ENCODE data around the gene C1orf21. TPM values are rescaled to one million over a fixed set of nuclear protein-coding genes. Genes with fewer than 3 reads are reported as not detected.

C1orf21 gene
- total RNA-seq, 4 donors from 2014 or later, result 30.6 to 61.7 (median 43.0) TPM

DNA sequence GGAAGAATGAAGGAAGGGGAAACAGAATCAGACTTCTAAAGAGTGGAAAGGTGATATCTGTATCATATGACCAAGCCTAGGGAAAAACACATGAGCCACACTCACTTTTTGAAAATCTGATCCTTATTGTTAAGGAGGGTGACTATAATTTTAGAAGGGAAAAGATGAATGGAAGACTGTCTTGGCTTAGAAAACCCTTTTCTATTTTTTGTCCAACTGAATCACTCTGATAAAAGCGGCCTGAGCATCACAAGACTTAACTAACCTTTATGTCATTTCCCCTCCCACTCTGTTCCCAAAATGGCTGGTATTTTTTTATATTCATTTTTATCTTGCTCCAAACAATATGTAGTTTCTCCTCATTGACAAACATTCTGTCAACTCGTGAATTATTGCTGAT is 169.8 kb downstream of the C1orf21 start:
- TF ChIP-seq EP300 (IDR thresholded peaks at IDR 0.05), result no peak
- TF ChIP-seq, protein P1, sequence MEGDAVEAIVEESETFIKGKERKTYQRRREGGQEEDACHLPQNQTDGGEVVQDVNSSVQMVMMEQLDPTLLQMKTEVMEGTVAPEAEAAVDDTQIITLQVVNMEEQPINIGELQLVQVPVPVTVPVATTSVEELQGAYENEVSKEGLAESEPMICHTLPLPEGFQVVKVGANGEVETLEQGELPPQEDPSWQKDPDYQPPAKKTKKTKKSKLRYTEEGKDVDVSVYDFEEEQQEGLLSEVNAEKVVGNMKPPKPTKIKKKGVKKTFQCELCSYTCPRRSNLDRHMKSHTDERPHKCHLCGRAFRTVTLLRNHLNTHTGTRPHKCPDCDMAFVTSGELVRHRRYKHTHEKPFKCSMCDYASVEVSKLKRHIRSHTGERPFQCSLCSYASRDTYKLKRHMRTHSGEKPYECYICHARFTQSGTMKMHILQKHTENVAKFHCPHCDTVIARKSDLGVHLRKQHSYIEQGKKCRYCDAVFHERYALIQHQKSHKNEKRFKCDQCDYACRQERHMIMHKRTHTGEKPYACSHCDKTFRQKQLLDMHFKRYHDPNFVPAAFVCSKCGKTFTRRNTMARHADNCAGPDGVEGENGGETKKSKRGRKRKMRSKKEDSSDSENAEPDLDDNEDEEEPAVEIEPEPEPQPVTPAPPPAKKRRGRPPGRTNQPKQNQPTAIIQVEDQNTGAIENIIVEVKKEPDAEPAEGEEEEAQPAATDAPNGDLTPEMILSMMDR (IDR thresholded peaks at IDR 0.05), result no peak
- no peak for TF ChIP-seq POLR2A (IDR thresholded peaks at IDR 0.05)
- H3K36me3 ChIP-seq, result no peaks in the 10 kb centered on the region
- peak overlapping the region; percentile 8 to 64 (median 42) for H3K27ac ChIP-seq
- WGBS, 2 donors, result 66 to 76% methylated on average over 2 of the region's 2 CpGs
- H3K27me3 ChIP-seq, result no peaks in the 10 kb centered on the region
- H3K4me3 ChIP-seq, result no peak overlapping the region
- peaks cover 0 to 24% (median 5%) of the 10 kb centered on the region in 4 donors for H3K4me1 ChIP-seq
- H3K9me3 ChIP-seq, result no peaks in the 10 kb centered on the region
- DNase-seq (ENCODE audit: low spot score in 2 of 2), result no peak

DNA sequence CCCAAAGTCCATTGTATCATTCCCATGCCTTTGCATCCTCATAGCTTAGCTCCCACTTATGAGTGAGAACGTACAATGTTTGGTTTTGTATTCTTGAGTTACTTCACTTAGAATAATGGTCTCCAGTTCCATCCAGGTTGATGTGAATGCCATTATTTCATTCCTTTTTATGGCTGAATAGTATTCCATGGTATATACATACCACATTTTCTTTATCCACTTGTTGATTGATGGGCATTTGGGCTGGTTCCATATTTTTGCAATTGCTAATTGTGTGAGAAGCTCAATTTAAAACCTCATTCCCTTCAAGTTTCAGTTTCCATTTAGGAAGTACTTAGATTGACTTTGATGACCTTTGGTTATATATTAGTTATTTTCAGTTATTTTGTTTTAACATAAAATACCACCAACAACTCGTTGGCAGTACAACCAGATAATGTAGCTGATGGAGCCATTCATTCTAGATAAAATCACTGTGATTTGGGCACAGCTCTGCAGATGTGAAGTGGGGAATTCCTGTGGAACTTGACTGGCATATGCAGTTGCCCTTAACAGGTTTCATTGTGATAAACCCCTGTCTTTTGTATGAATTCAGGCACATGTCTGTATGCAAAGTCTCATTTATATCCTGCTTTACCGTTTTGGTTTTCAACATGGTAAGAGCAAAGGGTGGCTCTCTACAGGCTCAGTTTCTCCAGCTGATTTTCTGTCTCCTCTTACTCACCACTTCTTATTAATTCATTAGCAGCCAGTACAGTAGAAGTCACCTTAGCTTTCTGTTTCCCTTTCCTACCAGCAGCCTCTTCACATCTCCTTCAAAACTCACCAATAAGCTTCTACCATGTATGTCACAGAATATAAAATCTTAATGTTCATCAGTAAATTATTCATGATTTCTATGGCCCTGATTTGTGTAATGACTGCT is 170.9 kb downstream of the C1orf21 start:
- H3K27me3 ChIP-seq, result no peaks in the 10 kb centered on the region
- TF ChIP-seq, protein P1 (IDR thresholded peaks at IDR 0.05), result no peak
- no peak for TF ChIP-seq POLR2A (IDR thresholded peaks at IDR 0.05)
- TF ChIP-seq EP300 (IDR thresholded peaks at IDR 0.05), result no peak
- H3K36me3 ChIP-seq, result no peaks in the 10 kb centered on the region
- WGBS, 2 donors, result 81 to 84% methylated on average over 3 of the region's 3 CpGs
- no peak for DNase-seq (ENCODE audit: low spot score in 2 of 2)
- H3K4me1 ChIP-seq, result peaks cover 0 to 34% (median 12%) of the 10 kb centered on the region in 4 donors
- no peaks in the 10 kb centered on the region for H3K9me3 ChIP-seq
- no peak overlapping the region for H3K27ac ChIP-seq
- H3K4me3 ChIP-seq, result no peak overlapping the region

DNA sequence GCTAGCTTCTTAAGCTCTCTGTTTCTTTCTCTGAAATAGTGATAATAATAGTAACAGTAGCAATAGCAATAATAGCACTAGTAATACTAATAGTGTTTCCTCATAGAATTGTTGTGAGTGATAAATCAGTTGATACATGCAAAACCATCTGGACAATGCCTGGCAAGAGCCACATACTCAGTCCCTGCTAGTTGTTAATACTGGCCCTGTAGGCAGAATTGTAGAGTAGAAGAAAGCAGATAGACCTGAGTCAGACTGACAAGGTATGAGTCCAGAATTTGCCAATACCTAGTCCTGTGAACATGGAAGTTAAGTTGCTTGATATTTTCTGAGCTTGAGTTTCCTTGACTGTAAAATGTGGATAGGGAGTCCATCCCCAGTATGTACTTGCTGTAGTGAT is 171.9 kb downstream of the C1orf21 start:
- Histone ChIP-seq H3K27me3 (no peaks in the 10 kb centered on the region), H3K4me1 (peaks cover 0 to 44% (median 17%) of the 10 kb centered on the region in 4 donors), H3K27ac (no peak overlapping the region), H3K4me3 (no peak overlapping the region), H3K36me3 (no peaks in the 10 kb centered on the region), H3K9me3 (no peaks in the 10 kb centered on the region)
- no peak for TF ChIP-seq EP300 (IDR thresholded peaks at IDR 0.05)
- no peak for TF ChIP-seq POLR2A (IDR thresholded peaks at IDR 0.05)
- TF ChIP-seq, protein P1 (IDR thresholded peaks at IDR 0.05), result no peak
- no peak for DNase-seq (ENCODE audit: low spot score in 2 of 2)

DNA sequence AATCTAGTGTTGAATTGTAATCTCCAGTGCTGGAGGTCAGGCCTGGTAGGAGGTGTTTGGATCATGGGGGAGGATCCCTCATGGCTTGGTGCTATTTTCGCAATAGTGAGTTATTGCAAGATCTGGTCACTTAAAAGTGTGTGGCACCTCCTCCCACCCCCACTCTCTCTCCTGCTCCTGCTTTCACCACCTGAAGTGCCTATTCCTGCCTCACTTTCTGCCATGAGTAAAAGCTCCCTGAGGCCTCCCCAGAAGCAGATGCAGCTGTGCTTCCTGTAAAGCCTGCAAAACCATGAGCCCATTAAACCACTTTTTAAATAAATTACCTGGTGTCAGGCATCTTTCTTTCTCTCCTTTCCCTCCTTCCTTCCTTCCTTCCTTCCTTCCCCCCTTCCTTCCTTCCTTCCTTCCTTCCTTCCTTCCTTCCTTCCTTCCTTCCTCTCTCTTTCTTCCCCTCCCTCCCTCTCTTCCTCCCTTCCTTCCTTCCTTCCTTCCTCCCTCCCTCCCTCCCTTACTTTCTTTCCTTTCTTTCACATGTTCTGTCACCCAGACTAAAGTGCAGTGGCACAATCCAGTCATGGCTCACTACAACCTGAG is 172.4 kb downstream of the C1orf21 start:
- Histone ChIP-seq H3K36me3 (no peaks in the 10 kb centered on the region), H3K4me1 (peaks cover 0 to 47% (median 17%) of the 10 kb centered on the region in 4 donors), H3K27me3 (no peaks in the 10 kb centered on the region), H3K9me3 (no peaks in the 10 kb centered on the region), H3K4me3 (no peak overlapping the region), H3K27ac (no peak overlapping the region)
- WGBS, 2 donors, result 92 to 100% methylated on average over 1 of the region's 1 CpG
- no peak for DNase-seq (ENCODE audit: low spot score in 2 of 2)
- TF ChIP-seq, protein P1 (IDR thresholded peaks at IDR 0.05), result no peak
- TF ChIP-seq EP300 (IDR thresholded peaks at IDR 0.05) (no peak), POLR2A (IDR thresholded peaks at IDR 0.05) (no peak)

DNA sequence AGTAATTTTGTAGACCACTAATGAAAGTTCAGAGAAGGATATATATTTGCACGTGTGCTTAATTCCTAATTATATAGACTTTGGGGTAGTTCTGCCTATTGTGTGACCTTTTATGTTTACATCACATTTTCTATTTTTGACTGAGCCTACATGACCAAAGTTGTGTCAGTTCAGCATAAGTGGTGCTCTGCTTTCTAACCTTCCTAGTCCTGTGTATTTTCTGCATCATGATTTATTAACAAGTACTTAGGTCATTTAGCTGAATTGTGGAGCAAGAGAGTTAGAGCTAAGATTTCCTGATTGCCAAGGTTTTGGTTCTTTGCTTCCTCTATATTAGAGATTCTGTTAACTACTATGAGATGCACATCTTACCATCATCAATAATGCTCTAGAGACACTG is 176.0 kb downstream of the C1orf21 start:
- peaks cover 0 to 30% (median 17%) of the 10 kb centered on the region in 4 donors for H3K4me1 ChIP-seq
- peak overlapping the region in 3 of 4 donors; percentile 2 to 71 (median 45) for H3K27ac ChIP-seq
- 55 to 68% methylated on average over 1 of the region's 1 CpG for WGBS, 2 donors
- H3K36me3 ChIP-seq, result no peaks in the 10 kb centered on the region
- no peaks in the 10 kb centered on the region for H3K27me3 ChIP-seq
- no peak overlapping the region for H3K4me3 ChIP-seq
- no peak for TF ChIP-seq EP300 (IDR thresholded peaks at IDR 0.05)
- TF ChIP-seq POLR2A (IDR thresholded peaks at IDR 0.05), result no peak
- TF ChIP-seq, protein P1 (IDR thresholded peaks at IDR 0.05), result no peak
- DNase-seq (ENCODE audit: low spot score in 2 of 2), result no peak
- no peaks in the 10 kb centered on the region for H3K9me3 ChIP-seq
